Neural cell (in vitro differentiated cells): Measurements from ENCODE around the gene OSBPL1A. TPM values are rescaled to one million over a fixed set of nuclear protein-coding genes. Genes with fewer than 3 reads are reported as not detected.

Experiments used
- H2AFZ ChIP-seq: fragments of 200-600, 300-800 bp; sonication (generic), shearing (Covaris generic); 2 replicates; pipeline ENCODE4 v1.6.0; 2014; ENCODE audit warnings: low read depth, mild to moderate bottlenecking, antibody characterized with exemption, low read length, moderate library complexity
- H3F3A ChIP-seq: fragments of 200-600 bp; shearing (Covaris generic); 2 replicates; pipeline ENCODE4 v1.6.1; 2016; ENCODE audit warnings: mild to moderate bottlenecking, moderate library complexity, mixed read lengths, antibody characterized with exemption, low read length; ENCODE audit not compliant: insufficient read depth, poor library complexity, severe bottlenecking
- H3K27ac ChIP-seq: fragments of 200-600, 300-800 bp; sonication (generic), shearing (Covaris generic); 2 replicates; pipeline ENCODE4 v1.5.1; 2014; ENCODE audit warnings: mild to moderate bottlenecking, low read length, moderate library complexity
- H3K27me3 ChIP-seq: fragments of 300-800, 200-600 bp; sonication (generic), shearing (Covaris generic); 2 replicates; pipeline ENCODE4 v1.6.0; 2014; ENCODE audit warnings: mild to moderate bottlenecking, low read depth, low read length, moderate library complexity; ENCODE audit not compliant: insufficient read depth
- H3K36me3 ChIP-seq: fragments of 300-800, 200-600 bp; sonication (generic), shearing (Covaris generic); 2 replicates; pipeline ENCODE4 v1.5.1; 2014; ENCODE audit warnings: mild to moderate bottlenecking, antibody characterized with exemption, low read length, moderate library complexity; ENCODE audit not compliant: insufficient read depth
- H3K4me2 ChIP-seq: fragments of 300-800, 200-600 bp; sonication (generic), shearing (Covaris generic); 2 replicates; pipeline ENCODE4 v1.6.0; 2014; ENCODE audit warnings: mild to moderate bottlenecking, low read length
- H3K4me3 ChIP-seq: fragments of 300-800, 200-600 bp; sonication (generic), shearing (Covaris generic); 2 replicates; pipeline ENCODE4 v1.5.1; 2014; ENCODE audit warnings: mild to moderate bottlenecking, low read length, moderate library complexity
- H3K79me2 ChIP-seq: fragments of 200-600 bp; shearing (Covaris generic); replicated peaks from 2 replicates; pipeline ENCODE4 v1.6.0; 2014; ENCODE audit warnings: mild to moderate bottlenecking, low read length, moderate library complexity; ENCODE audit not compliant: insufficient read depth
- H3K9ac ChIP-seq: fragments of 300-800, 200-600 bp; sonication (generic), shearing (Covaris generic); 2 replicates; pipeline ENCODE4 v1.6.1; 2016; ENCODE audit warnings: mild to moderate bottlenecking, low read length, mixed read lengths
- H3K9me2 ChIP-seq: fragments of 200-600 bp; shearing (Covaris generic); 2 replicates; pipeline ENCODE4 v1.6.1; 2016; ENCODE audit warnings: mild to moderate bottlenecking, low read length, mixed read lengths; ENCODE audit not compliant: insufficient read depth
- H3K9me3 ChIP-seq: fragments of 200-600, 300-800 bp; sonication (generic), shearing (Covaris generic); 2 replicates; pipeline ENCODE4 v1.6.1; 2016; ENCODE audit warnings: mild to moderate bottlenecking, mixed run types, low read length, moderate library complexity, mixed read lengths
- H4K20me1 ChIP-seq: fragments of 200-600 bp; shearing (Covaris generic); 2 replicates; pipeline ENCODE4 v1.6.1; 2016; ENCODE audit warnings: mild to moderate bottlenecking, mixed run types; ENCODE audit not compliant: insufficient read depth
- CTCF ChIP-seq: fragments of 450-650 bp; IDR thresholded peaks from 2 replicates; pipeline ENCODE4 v1.5.1; 2014; ENCODE audit warnings: antibody characterized with exemption, mild to moderate bottlenecking, moderate library complexity; ENCODE audit not compliant: poor library complexity, severe bottlenecking
- EP300 ChIP-seq: fragments of 450-650 bp; conservative IDR thresholded peaks from 2 replicates; pipeline ENCODE4 v1.6.1; 2014; ENCODE audit warnings: antibody characterized with exemption, mild to moderate bottlenecking, moderate library complexity; ENCODE audit not compliant: poor library complexity, severe bottlenecking
- EZH2 ChIP-seq: fragments of 200-600, 300-800 bp; shearing (Covaris generic), sonication (generic); IDR thresholded peaks from 2 replicates; pipeline ENCODE4 v1.6.1; 2014; ENCODE audit warnings: antibody characterized with exemption, low read length, borderline replicate concordance, mild to moderate bottlenecking; ENCODE audit not compliant: insufficient read depth, poor library complexity, severe bottlenecking
- MXI1 ChIP-seq: fragments of 450-650 bp; conservative IDR thresholded peaks from 2 replicates; pipeline ENCODE4 v1.6.1; 2014; ENCODE audit warnings: antibody characterized with exemption, mild to moderate bottlenecking; ENCODE audit not compliant: poor library complexity, severe bottlenecking
- POLR2AphosphoS5 ChIP-seq: IDR thresholded peaks from 2 replicates; pipeline ENCODE4 v1.6.1; 2012
- RAD21 ChIP-seq: fragments of 450-650 bp; conservative IDR thresholded peaks from 2 replicates; pipeline ENCODE4 v1.6.1; 2014; ENCODE audit warnings: antibody characterized with exemption, mild to moderate bottlenecking, moderate library complexity
- REST ChIP-seq: IDR thresholded peaks from 2 replicates; pipeline ENCODE4 v1.6.1; 2012; ENCODE audit warnings: borderline replicate concordance
- SMC3 ChIP-seq: fragments of 450-650 bp; conservative IDR thresholded peaks from 2 replicates; pipeline ENCODE4 v1.6.1; 2014; ENCODE audit warnings: antibody characterized with exemption, mild to moderate bottlenecking, moderate library complexity; ENCODE audit not compliant: poor library complexity
- TAF1 ChIP-seq: IDR thresholded peaks from 2 replicates; pipeline ENCODE4 v1.6.1; 2012; ENCODE audit warnings: low read depth
- polyA plus RNA-seq: library from polyadenylated mRNA; depleted of rRNA; stranded (reverse); fragments of >200 nt; gene quantifications from 2 replicates; pipeline ENCODE4 v1.2.3, GENCODE V29; 2014

Gene OSBPL1A
- polyA plus RNA-seq, 1 donor from 2014 or later: 24.9 TPM

- Histone ChIP-seq H4K20me1 (no peaks in the 10 kb centered on the region), H3K36me3 (no peaks in the 10 kb centered on the region), H3K9me2 (no peaks in the 10 kb centered on the region), H3K27me3 (no peaks in the 10 kb centered on the region), H3K9me3 (no peaks in the 10 kb centered on the region), H3K79me2 (no peaks in the 10 kb centered on the region), H3K4me2 (no peak overlapping the region), H3F3A (no peaks in the 10 kb centered on the region), H3K4me3 (no peak overlapping the region), H3K9ac (no peak overlapping the region), H2AFZ (no peak overlapping the region), H3K27ac (no peak overlapping the region)
- TF ChIP-seq POLR2AphosphoS5: no peak
- TF ChIP-seq REST: no peak
- TF ChIP-seq CTCF: no peak
- no peak for TF ChIP-seq RAD21
- no peak for TF ChIP-seq MXI1
- TF ChIP-seq SMC3: no peak
- no peak for TF ChIP-seq EZH2
- no peak for TF ChIP-seq TAF1
- no peak for TF ChIP-seq EP300
Measured at GRCh38 chr18:24429188-24429587, 31.6 kb upstream of the OSBPL1A start.

GRCh38 chr18:24428709-24429108, 31.1 kb upstream of the OSBPL1A start:
- H3K36me3 ChIP-seq: no peaks in the 10 kb centered on the region
- TF ChIP-seq RAD21: no peak
- TF ChIP-seq CTCF: peak; percentile 43
- peak overlapping the region; percentile 50 for H3K4me2 ChIP-seq
- H3K9ac ChIP-seq: no peak overlapping the region
- H4K20me1 ChIP-seq: no peaks in the 10 kb centered on the region
- no peak overlapping the region for H3K27ac ChIP-seq
- H3K79me2 ChIP-seq: no peaks in the 10 kb centered on the region
- H2AFZ ChIP-seq: no peak overlapping the region
- H3K4me3 ChIP-seq: peak overlapping the region; percentile 86
- no peaks in the 10 kb centered on the region for H3F3A ChIP-seq
- H3K9me3 ChIP-seq: no peaks in the 10 kb centered on the region
- no peaks in the 10 kb centered on the region for H3K9me2 ChIP-seq
- no peaks in the 10 kb centered on the region for H3K27me3 ChIP-seq
